ENCODE results near the gene KIAA0930.
A peak's percentile ranks its signal among the peaks of the same experiment; 100 is the strongest.

The KIAA0930 gene

DNA sequence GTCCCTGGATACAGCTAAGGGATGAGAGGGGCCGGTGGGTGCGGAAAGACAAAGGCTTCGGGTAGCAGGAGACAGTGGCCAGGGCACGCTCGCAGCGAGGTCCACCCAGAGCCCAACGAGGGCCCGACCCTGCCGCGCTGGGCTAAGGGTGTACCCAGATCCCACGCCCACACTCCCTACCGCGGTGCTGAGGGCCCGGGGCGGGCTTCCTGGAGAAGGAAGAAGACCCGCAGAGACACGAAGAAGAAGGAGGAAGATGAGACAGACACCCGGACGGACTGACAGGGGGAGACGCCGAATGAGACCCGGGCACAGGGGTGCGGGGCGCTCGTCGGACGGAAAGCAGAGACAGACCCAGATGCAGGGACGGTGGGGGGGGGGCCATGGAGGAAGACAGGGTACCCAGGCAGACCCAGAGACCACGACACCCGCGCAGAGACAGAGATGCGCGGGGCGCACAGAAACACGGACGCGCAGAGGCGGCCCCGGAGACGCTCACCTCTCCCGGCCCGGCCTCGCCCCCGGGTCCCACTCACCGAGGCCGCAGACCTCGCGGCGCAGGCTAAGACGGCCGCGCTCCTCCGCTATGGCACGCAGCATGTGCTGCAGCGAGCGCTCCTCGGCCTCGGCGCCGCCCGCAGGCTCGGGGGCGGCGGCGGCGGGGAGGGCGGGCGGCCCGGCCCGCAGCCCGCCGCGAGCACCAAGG is 437 bp downstream of the KIAA0930 start:
- peak overlapping the region; percentile 91 for H3K4me3 ChIP-seq (ENCODE audit: low read depth, low read length)
- TF ChIP-seq, protein P1, sequence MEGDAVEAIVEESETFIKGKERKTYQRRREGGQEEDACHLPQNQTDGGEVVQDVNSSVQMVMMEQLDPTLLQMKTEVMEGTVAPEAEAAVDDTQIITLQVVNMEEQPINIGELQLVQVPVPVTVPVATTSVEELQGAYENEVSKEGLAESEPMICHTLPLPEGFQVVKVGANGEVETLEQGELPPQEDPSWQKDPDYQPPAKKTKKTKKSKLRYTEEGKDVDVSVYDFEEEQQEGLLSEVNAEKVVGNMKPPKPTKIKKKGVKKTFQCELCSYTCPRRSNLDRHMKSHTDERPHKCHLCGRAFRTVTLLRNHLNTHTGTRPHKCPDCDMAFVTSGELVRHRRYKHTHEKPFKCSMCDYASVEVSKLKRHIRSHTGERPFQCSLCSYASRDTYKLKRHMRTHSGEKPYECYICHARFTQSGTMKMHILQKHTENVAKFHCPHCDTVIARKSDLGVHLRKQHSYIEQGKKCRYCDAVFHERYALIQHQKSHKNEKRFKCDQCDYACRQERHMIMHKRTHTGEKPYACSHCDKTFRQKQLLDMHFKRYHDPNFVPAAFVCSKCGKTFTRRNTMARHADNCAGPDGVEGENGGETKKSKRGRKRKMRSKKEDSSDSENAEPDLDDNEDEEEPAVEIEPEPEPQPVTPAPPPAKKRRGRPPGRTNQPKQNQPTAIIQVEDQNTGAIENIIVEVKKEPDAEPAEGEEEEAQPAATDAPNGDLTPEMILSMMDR (IDR thresholded peaks at IDR 0.05; ENCODE audit: borderline replicate concordance, insufficient read depth, low read depth, low read length): no peak

DNA sequence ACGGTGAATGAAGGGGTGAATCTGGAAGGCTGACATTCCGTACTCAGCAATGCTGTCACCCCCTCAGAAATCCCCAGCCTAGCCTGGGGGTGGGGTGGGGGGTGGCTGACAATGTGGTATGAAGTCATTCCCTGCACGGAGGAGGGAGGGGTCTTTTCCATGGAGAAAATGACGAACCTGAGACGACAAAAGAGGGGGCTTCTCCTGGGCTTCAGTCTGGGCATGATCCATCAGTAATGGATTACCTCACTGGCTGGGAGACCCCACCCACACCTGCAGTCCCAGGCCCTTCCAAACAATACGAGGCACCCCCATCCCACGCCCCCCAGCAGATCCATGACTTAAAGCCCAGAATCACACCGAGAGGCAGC is 1.0 kb downstream of the KIAA0930 start:
- TF ChIP-seq, protein P1 (IDR thresholded peaks at IDR 0.05; ENCODE audit: borderline replicate concordance, insufficient read depth, low read depth, low read length): no peak

DNA sequence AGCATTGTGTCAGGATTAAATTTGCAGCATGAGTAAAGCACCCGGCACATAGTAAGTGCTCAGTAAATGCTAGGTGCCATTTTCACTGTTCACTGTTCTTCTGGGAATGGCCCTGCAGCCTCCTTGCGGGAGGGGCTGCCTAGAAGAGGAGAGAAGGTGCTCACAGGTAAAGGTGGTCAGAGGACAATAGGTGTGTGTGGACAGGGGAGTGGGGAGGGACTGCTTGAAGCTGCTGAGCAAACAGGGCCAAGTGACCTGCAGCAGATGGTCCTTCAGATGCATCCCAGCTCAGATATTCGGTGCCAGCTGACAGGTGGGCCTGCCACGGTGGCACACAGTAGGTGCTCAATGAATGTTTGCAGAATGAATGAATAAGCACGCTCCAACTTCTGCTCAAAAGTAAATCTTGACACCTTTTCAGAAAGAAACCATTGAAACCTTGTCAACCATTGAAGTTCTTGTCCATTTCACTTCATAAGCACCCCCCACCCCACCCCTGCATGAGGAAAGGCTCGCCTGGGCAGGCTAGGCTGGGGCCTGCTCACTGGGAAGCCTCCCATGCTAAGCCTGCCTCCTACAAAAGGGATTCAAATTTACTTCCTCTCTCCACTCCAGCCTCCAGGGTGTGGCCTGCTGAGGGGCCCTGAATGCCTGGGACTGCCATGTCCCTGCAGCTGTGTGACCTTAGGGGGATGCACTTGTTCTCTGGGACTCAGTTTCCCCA is 1.6 kb downstream of the KIAA0930 start:
- peak overlapping the region; percentile 91 for H3K4me3 ChIP-seq (ENCODE audit: low read depth, low read length)
- TF ChIP-seq, protein P1 (IDR thresholded peaks at IDR 0.05; ENCODE audit: borderline replicate concordance, insufficient read depth, low read depth, low read length): no peak

More for the DNA sequence above, 1.0 kb downstream of the KIAA0930 start:
- H3K4me3 ChIP-seq (ENCODE audit: low read depth, low read length): peak overlapping the region; percentile 91

DNA sequence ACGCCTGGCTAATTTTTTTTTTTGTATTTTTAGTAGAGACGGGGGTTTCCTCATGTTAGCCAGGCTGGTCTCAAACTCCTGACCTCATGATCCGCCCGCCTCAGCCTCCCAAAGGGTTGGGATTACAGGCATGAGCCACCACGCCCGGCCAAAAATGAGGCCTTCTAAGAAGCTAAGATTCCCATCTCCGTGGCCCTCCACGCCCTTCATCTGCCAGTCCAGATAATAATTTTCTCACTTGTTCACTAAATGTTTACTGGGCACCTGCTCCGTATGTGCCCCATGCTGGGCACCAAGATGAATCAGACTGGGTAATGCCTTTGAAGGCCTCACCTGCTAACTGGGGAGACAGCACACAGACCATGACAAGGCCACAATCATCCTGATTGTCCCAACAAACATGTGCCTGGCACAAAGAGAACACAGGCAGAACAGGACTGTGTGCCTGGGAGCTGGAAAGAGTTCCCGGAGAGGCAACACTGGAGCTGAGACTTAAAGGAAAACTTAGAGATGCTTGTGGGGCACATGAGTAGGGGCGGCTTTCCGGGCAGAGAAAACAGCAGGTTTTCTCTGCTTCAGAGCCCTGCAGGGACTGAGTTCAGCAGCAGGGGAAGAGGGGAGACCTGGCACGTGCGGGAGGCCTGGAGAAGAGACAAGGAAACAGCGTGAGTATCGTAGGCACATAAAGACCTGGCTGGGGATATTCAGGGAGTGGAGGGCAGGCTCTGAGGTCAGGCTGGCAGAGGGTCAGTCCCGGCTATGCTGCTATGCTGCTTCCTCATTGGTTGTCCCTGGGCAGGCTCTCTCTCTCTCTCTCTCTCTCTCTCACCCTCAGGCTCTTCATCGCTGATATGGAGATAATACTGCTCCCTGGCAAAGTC is 2.4 kb downstream of the KIAA0930 start:
- TF ChIP-seq, protein P1 (IDR thresholded peaks at IDR 0.05; ENCODE audit: borderline replicate concordance, insufficient read depth, low read depth, low read length): no peak
- no peak overlapping the region for H3K4me3 ChIP-seq (ENCODE audit: low read depth, low read length)

DNA sequence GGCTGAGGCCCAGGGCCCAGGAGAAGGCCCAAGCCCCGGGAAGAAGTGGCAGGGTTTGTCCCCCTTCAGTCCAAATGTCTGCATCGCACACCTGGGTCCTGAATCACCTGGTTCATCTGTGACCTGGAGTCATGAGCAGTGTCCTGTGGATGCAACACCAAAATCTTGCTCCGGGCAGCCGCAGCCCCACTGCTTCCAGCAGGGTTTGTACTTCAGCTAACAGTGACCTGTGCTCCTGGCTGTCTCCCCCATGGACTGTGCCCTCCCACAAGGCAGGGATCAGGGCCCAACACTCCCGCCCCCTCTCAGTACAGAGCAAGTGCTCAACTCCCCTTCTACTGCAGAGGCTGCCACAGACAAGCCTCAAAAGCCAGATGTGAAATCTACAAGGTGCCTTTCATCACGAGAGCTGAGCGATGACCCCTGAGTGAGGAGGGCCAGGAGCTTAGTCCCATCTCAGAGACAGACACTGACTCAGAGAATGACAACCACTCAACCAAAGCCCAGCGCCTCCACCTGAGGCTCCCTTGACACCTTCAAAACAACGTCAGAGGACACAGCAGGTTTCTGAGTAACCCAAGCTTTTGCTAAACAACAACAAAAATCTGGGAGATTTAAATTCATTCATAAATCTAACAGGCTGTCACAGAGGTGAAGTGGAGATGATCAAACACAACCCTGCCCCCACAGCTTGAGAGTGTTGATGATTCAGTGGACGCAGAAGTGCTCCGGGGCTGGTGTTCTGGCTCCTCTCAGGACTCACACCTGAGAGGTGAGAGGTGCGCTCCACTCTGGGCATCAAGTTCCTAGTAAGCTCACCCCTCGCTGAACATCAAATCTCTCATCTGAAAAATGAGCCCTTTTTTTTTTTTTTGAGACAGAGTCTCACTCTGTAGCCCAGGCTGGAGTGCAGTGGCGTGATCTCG is 3.4 kb downstream of the KIAA0930 start:
- peak overlapping the region; percentile 1 for H3K4me3 ChIP-seq (ENCODE audit: low read depth, low read length)
- TF ChIP-seq, protein P1 (IDR thresholded peaks at IDR 0.05; ENCODE audit: borderline replicate concordance, insufficient read depth, low read depth, low read length): no peak

DNA sequence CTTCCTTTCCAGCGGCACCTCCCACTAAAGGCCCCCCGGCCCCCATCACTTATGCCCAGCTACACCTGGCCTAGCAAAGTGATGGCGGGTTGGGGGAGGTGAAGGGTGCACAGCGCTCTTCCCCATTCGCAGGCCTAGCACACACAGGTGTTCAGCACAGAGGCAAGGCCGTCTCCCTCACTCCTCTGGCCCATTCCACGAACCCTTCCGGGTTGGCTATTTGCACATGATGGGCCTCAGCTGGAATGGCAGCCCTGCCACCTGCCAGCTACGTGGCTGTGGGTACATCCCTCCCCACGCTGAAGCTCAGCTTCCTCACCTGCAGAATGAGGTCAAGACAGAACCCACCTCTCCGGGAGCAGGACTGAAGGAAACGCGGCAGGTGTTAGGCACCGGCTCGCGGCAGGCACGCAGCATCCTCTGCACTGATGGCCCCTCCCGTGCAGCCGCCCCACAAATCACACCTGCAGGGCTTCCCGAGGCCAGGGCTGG is 4.8 kb downstream of the KIAA0930 start:
- peak overlapping the region; percentile 44 for H3K4me3 ChIP-seq (ENCODE audit: low read depth, low read length)
- TF ChIP-seq, protein P1 (IDR thresholded peaks at IDR 0.05; ENCODE audit: borderline replicate concordance, insufficient read depth, low read depth, low read length): no peak

Data from GM12875 (cell line).